ENCODE data around the gene POFUT2.

POFUT2 gene

GRCh38 chr21:45265721-45266517 lies 21.8 kb downstream of the POFUT2 start:
- no peak for TF ChIP-seq GATA2 (IDR thresholded peaks at IDR 0.05; ENCODE audit: low read depth, low read length)

GRCh38 chr21:45264912-45265515 lies 22.7 kb downstream of the POFUT2 start:
- TF ChIP-seq GATA3 (IDR thresholded peaks at IDR 0.05; ENCODE audit: low read depth, low read length), result no peak
- no peak for TF ChIP-seq GATA2 (IDR thresholded peaks at IDR 0.05; ENCODE audit: low read depth, low read length)

DNA sequence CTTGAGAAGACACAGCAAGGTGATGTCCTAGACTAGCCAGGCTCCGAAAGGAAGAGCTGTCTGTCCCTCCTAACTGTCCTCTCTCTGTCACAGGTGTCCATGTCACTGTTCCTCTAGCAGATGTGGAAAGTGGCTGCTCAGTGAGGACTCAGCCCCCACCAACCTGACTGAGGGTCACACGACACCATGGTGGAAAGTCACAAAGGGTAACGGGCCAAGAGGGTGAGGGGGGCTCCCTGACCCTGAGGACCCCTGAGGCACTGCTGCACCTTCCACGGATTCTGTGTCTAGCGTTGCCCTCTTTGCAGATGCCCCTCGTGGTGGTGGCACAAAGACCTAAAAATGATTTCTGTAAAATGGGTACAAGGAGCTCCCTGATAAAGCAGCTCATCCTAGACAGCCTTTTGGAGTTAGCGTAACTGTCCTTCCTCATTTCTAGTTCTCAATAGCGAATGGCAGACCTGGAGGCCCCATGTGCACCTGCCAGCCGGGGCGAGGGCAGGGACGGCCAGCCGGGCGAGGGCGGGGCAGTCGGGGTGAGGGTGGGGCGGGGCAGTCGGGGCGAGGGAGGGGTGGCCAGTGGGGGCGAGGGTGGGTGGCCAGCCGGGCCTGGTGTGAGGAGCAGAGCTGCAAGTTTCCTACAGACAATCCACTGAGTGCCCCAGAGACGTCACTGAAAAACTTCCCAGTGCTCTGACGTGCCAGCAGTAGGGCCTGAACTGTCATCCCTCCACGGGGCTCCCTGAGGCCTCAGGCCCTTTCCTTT lies 23.4 kb downstream of the POFUT2 start:
- TF ChIP-seq GATA3 (IDR thresholded peaks at IDR 0.05; ENCODE audit: low read depth, low read length) (no peak), GATA2 (IDR thresholded peaks at IDR 0.05; ENCODE audit: low read depth, low read length) (no peak)

- TF ChIP-seq GATA3 (IDR thresholded peaks at IDR 0.05; ENCODE audit: low read depth, low read length) (no peak), GATA2 (IDR thresholded peaks at IDR 0.05; ENCODE audit: low read depth, low read length) (no peak)
Measured at GRCh38 chr21:45263534-45263933, 24.2 kb downstream of the POFUT2 start.

DNA sequence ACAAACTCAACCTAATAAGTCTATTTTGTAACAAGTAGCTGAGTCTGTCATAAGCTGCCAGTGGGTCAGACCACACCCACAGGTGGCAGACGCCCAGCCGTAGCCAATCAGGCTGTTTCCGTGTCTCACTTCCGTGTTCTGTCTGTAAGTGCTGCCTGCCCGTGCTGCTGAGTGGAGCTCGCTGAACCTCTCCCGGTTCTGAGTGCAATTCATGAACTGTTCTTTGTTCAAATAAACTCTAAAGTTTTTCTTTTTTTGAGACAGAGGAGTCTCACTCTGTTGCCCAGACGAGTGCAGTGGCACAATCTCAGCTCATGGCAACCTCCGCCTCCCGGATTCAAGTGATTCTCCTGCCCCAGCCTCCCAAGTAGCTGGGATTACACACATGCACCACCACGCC lies 25.1 kb downstream of the POFUT2 start:
- TF ChIP-seq GATA3 (IDR thresholded peaks at IDR 0.05; ENCODE audit: low read depth, low read length) (no peak), GATA2 (IDR thresholded peaks at IDR 0.05; ENCODE audit: low read depth, low read length) (no peak)

GRCh38 chr21:45262041-45262581 lies 25.6 kb downstream of the POFUT2 start:
- TF ChIP-seq GATA3 (IDR thresholded peaks at IDR 0.05; ENCODE audit: low read depth, low read length) (no peak), GATA2 (IDR thresholded peaks at IDR 0.05; ENCODE audit: low read depth, low read length) (no peak)

DNA sequence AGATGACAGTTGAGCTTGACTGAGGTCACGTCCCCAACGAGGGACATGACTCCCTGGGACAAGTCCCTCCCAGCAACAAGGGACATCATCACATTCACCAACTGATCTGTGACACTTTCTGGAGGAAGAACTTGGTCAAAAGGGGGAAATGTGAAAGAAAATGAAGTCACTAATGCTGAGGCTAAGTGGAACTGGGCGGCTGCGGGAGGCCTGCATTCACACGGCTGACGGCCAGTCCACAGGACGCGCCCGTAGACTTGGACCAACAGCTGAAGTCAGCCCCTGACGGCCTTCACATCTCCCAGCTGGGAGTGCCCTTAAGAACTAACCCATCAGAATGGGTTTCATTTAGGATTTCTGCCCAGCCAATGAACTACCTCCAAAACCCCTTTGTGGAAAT lies 26.6 kb downstream of the POFUT2 start:
- no peak for TF ChIP-seq GATA2 (IDR thresholded peaks at IDR 0.05; ENCODE audit: low read depth, low read length)
- no peak for TF ChIP-seq GATA3 (IDR thresholded peaks at IDR 0.05; ENCODE audit: low read depth, low read length)

DNA sequence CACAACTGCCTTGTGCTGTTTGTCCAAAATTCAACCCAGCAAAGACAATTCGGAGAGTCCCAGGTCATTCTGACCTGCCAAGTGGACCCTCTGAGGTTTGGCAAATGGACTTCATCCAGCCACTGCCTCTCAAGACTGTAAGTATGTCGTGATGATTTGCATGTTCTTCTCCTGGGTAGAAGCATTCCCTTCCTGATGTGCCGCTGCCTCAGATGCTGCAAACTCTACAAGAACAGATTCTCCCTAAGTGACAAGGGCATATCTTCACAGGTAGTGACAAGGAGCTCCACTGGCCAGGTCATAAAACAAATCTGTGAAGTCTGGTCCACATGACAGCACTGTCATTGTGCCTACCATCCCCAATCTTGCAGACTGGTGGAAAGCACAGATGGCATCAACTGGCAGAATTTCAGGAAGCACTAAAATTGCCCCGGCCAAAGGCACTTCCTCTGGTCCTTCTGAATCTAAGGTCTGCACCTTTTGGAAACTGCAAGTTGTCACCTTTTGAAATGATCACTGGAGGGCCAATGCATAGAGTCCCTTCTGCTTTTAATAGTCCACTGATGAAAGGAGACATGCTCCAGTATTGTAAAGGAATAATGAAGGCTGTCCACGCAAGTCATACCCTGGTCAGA lies 27.4 kb downstream of the POFUT2 start:
- TF ChIP-seq GATA2 (IDR thresholded peaks at IDR 0.05; ENCODE audit: low read depth, low read length) (no peak), GATA3 (IDR thresholded peaks at IDR 0.05; ENCODE audit: low read depth, low read length) (no peak)

DNA sequence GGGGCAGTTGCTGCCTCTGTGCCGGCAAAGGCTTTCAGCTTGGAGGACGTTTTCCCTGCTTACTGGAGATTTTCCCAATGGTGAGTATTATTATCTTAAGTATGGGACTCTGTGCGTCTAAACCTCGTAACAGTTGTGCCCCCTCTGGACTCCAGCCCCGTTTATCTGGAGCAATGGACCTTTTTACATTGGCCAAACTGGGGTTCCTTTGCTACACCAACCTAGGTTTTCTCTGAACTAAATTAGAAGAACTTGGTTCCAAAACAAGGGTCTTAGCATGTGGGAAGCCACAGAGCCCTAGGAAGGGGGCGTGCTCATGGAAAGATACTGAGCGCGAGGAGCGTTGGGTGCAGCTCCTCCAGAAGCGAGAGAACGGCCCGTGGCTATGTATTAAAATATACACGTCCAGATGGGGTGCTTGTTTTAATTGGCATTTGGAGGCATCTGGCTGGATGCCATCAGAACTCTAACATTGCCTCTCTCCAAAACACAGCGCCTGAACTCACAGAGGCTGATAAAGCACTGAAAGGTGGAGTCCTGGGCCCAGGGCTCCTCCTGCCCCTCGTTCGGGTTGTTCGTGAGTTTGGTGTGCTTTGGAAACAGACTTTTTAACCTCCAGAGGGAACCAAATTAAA lies 28.4 kb downstream of the POFUT2 start:
- TF ChIP-seq GATA2 (IDR thresholded peaks at IDR 0.05; ENCODE audit: low read depth, low read length) (no peak), GATA3 (IDR thresholded peaks at IDR 0.05; ENCODE audit: low read depth, low read length) (no peak)

GRCh38 chr21:45258466-45258865 lies 29.2 kb downstream of the POFUT2 start:
- TF ChIP-seq GATA3 (IDR thresholded peaks at IDR 0.05; ENCODE audit: low read depth, low read length) (no peak), GATA2 (IDR thresholded peaks at IDR 0.05; ENCODE audit: low read depth, low read length) (no peak)

DNA sequence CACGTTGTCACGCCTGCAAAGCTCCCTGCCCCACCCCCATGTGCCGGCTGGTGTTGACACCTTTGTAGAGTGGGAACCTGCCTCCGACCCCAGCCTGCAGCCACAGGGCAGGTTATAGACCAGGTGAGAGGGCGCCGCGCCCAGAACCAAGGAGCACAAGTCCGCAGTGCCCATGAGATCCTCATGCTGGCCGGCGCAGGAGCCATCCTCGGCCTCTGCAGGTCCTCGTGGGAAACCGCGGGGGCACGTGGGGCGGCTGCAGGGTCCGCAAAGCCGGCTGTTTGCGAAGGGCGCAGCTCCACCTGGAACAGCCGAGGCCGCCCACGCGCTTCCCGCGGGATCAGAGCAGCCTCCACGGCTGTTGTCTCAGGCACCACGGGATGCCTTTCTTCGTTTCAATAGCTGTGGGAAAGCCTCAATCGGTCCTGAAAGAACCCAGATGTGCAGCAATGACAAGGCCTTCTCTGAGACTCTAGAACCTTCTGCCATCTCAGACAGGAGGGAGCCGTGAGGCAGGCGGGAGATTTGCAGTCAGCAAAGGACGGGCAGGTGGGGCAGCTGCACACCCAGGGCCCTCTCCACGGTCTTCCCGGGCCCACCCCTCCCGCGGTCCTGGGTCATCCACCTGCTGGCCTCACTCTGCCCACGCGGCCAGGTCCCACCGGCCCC lies 29.9 kb downstream of the POFUT2 start:
- TF ChIP-seq GATA3 (IDR thresholded peaks at IDR 0.05; ENCODE audit: low read depth, low read length), result no peak
- no peak for TF ChIP-seq GATA2 (IDR thresholded peaks at IDR 0.05; ENCODE audit: low read depth, low read length)

DNA sequence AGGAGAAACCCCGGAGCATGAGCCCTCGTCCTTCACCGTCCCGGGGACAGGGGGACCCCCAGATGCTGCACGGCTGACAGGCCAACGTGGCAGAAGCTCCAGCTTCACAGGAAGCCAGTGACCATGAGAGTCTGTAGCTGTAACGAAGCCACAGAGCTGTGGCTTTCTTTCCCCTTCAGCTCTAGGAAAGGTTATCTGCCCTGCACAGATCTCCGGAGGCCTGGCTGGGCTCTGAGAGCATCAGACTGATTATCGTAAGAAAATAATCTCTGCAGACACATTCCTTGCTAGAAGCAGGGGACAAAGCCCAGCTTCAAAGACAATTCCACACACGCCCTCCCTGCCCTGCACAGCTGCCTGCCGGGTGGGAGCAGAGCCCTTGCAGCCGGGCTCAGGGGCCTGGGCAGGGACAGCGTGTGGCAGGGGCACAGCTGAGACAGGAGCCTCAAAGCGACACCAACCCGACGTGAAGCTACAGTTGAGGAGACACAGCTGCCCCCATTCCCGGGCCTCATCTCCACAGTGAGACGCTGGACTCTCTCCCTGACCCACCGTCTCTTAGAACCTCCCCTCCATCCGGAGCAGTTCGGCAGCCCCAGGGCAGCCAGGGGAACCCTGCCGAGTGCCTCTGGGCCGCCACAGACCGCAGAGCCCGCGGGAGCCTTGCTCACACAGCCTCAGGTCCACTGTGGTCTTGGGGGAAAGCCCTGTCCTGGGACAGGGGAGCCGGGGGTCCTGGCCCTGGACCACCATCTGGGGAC lies 30.6 kb downstream of the POFUT2 start:
- TF ChIP-seq GATA3 (IDR thresholded peaks at IDR 0.05; ENCODE audit: low read depth, low read length) (no peak), GATA2 (IDR thresholded peaks at IDR 0.05; ENCODE audit: low read depth, low read length) (no peak)
